Sigmoid colon (tissue), 7 donors: ENCODE data around the gene CDH13. TPM values are rescaled to one million over a fixed set of nuclear protein-coding genes. Genes with fewer than 3 reads are reported as not detected.

Experiments used
- DNase-seq: peaks from one replicate; pipeline ENCODE4 v3.0.0-alpha.2; 2019
- H3K27ac ChIP-seq, 4 donors: fragments of 200-600 bp; sonication (generic); one replicate each; pipeline ENCODE4 v1.5.1; 2016 to 2019; ENCODE audit warnings: mild to moderate bottlenecking in 1 of 4
- H3K27me3 ChIP-seq, 3 donors: fragments of 200-600 bp; sonication (generic); one replicate each; pipeline ENCODE4 v1.5.1; 2019; ENCODE audit warnings: mild to moderate bottlenecking in 1 of 3
- H3K36me3 ChIP-seq, 4 donors: fragments of 200-600 bp; sonication (generic); one replicate each; pipeline ENCODE4 v1.5.1; 2016 to 2019
- H3K4me1 ChIP-seq, 4 donors: fragments of 200-600 bp; sonication (generic); one replicate each; pipeline ENCODE4 v1.5.1; 2017 to 2019
- H3K4me3 ChIP-seq, 4 donors: fragments of 200-600 bp; sonication (generic); one replicate each; pipeline ENCODE4 v1.5.1; 2017 to 2019; ENCODE audit warnings: mild to moderate bottlenecking in 2 of 4, moderate library complexity in 1 of 4
- H3K9me3 ChIP-seq, 4 donors: fragments of 200-600 bp in 3 of 4; sonication (generic) in 3 of 4; one replicate each; pipeline versions ENCODE4 v1.5.1 to v1.6.1; 2013 to 2019
- CTCF ChIP-seq, 4 experiments: fragments of 450-650 bp in 3 of 4; fragments of 200-600 bp in 1 of 4; IDR thresholded peaks; one replicate each; pipeline ENCODE4 v1.5.1; 2016 to 2019; ENCODE audit warnings: antibody characterized with exemption in 4 of 4, mild to moderate bottlenecking in 3 of 4, moderate library complexity in 2 of 4
- EP300 ChIP-seq, 4 donors: sonication (generic); formaldehyde crosslinking; IDR thresholded peaks; one replicate each; pipeline ENCODE4 v1.6.1; 2017; ENCODE audit warnings: antibody characterized with exemption in 4 of 4
- POLR2A ChIP-seq, 2 donors: fragments of 450-650 bp; IDR thresholded peaks; one replicate each; pipeline ENCODE4 v1.6.1; 2016; ENCODE audit warnings: antibody characterized with exemption in 2 of 2, mild to moderate bottlenecking in 2 of 2, moderate library complexity in 2 of 2
- POLR2AphosphoS5 ChIP-seq, 4 donors: sonication (generic); formaldehyde crosslinking; IDR thresholded peaks; one replicate each; pipeline ENCODE4 v1.6.1; 2017; ENCODE audit warnings: antibody characterized with exemption in 4 of 4
- WGBS, 2 donors: extraction: QIAGEN DNeasy Blood & Tissue Kit; methylation state at CpG; one replicate each; pipeline ENCODE4 v1.1.7; 2013; 5-methylcytosine and 5-hydroxymethylcytosine counted together
- intact Hi-C: fragments of 100-400 bp; cut with DNase I; formaldehyde crosslinking; loops from one replicate; pipeline ENCODE4 v1.15.1; 2023
- polyA plus RNA-seq, 3 donors: library from polyadenylated mRNA; stranded (reverse); fragments of 200-250 nt; gene quantifications; one replicate each; pipeline ENCODE4 v1.2.3, GENCODE V29; 2013
- total RNA-seq, 4 donors: library from RNA; depleted of rRNA; stranded (reverse); fragments of >200 nt; gene quantifications; one replicate each; pipeline ENCODE4 v1.1.0, GENCODE V29; 2016
- donor health status: healthy with polysubstance abuse.
- donor health status: Bipolar disorder and iron deficiency.
- donor health status: healthy.

The CDH13 gene
- total and polyA plus RNA-seq, 7 donors: 0.60 to 17.6 (median 11.8) TPM

- Histone ChIP-seq H3K36me3 (no peaks in the 10 kb centered on the region), H3K9me3 (no peaks in the 10 kb centered on the region), H3K27ac (no peak overlapping the region), H3K27me3 (no peaks in the 10 kb centered on the region), H3K4me1 (peaks cover 0 to 25% (median 10%) of the 10 kb centered on the region in 4 donors), H3K4me3 (no peak overlapping the region)
- TF ChIP-seq POLR2A (IDR thresholded peaks at IDR 0.05): no peak
- no peak for TF ChIP-seq CTCF (IDR thresholded peaks at IDR 0.05)
- TF ChIP-seq POLR2AphosphoS5 (IDR thresholded peaks at IDR 0.05): no peak
- TF ChIP-seq EP300 (IDR thresholded peaks at IDR 0.05): no peak
- intact Hi-C loops: no loop called here
- DNase-seq: no peak
- 90% methylated on average over 3 of the region's 3 CpGs for WGBS, 2 donors
Observed at GRCh38 chr16:82891424-82891823, 264.7 kb downstream of the CDH13 start.

GRCh38 chr16:82891918-82892317 lies 265.1 kb downstream of the CDH13 start:
- no peak for TF ChIP-seq POLR2A (IDR thresholded peaks at IDR 0.05)
- TF ChIP-seq EP300 (IDR thresholded peaks at IDR 0.05): no peak
- TF ChIP-seq CTCF (IDR thresholded peaks at IDR 0.05): no peak
- TF ChIP-seq POLR2AphosphoS5 (IDR thresholded peaks at IDR 0.05): no peak
- Histone ChIP-seq H3K36me3 (no peaks in the 10 kb centered on the region), H3K27me3 (no peaks in the 10 kb centered on the region), H3K4me1 (peaks cover 0 to 25% (median 10%) of the 10 kb centered on the region in 4 donors), H3K9me3 (no peaks in the 10 kb centered on the region), H3K27ac (no peak overlapping the region), H3K4me3 (no peak overlapping the region)
- whole genome bisulfite sequencing, 2 donors: 74 to 79% methylated on average over 3 of the region's 3 CpGs
- intact Hi-C loops: no loop called here
- no peak for DNase-seq

GRCh38 chr16:82892324-82892723 lies 265.6 kb downstream of the CDH13 start:
- Histone ChIP-seq H3K4me3 (no peak overlapping the region), H3K27me3 (no peaks in the 10 kb centered on the region), H3K9me3 (no peaks in the 10 kb centered on the region), H3K4me1 (peaks cover 0 to 25% (median 10%) of the 10 kb centered on the region in 4 donors), H3K36me3 (no peaks in the 10 kb centered on the region), H3K27ac (no peak overlapping the region)
- intact Hi-C loops: no loop called here
- no peak for DNase-seq
- no peak for TF ChIP-seq EP300 (IDR thresholded peaks at IDR 0.05)
- TF ChIP-seq CTCF (IDR thresholded peaks at IDR 0.05): no peak
- no peak for TF ChIP-seq POLR2A (IDR thresholded peaks at IDR 0.05)
- TF ChIP-seq POLR2AphosphoS5 (IDR thresholded peaks at IDR 0.05): no peak
- 89 to 93% methylated on average over 2 of the region's 2 CpGs for WGBS, 2 donors

GRCh38 chr16:82895843-82896242 lies 269.1 kb downstream of the CDH13 start:
- 66 to 72% methylated on average over 4 of the region's 4 CpGs for WGBS, 2 donors

More at GRCh38 chr16:82895843-82896242, 269.1 kb downstream of the CDH13 start:
- no peaks in the 10 kb centered on the region for H3K27me3 ChIP-seq
- TF ChIP-seq CTCF (IDR thresholded peaks at IDR 0.05): no peak
- TF ChIP-seq POLR2A (IDR thresholded peaks at IDR 0.05): no peak
- TF ChIP-seq EP300 (IDR thresholded peaks at IDR 0.05): no peak
- TF ChIP-seq POLR2AphosphoS5 (IDR thresholded peaks at IDR 0.05): no peak
- H3K9me3 ChIP-seq: no peaks in the 10 kb centered on the region
- no peak overlapping the region for H3K27ac ChIP-seq
- no peaks in the 10 kb centered on the region for H3K36me3 ChIP-seq
- peaks cover 0 to 3% (median 0%) of the 10 kb centered on the region in 4 donors for H3K4me1 ChIP-seq
- no peak overlapping the region for H3K4me3 ChIP-seq
- intact Hi-C loops: no loop called here
- DNase-seq: no peak
